OCI-LY3 (cell line): Measurements from ENCODE around the gene POLN.

ENCODE experiments used
- EZH2phosphoT487 ChIP-seq: fragments of 200-600 bp; shearing (Covaris generic); IDR thresholded peaks from 2 replicates; pipeline ENCODE4 v1.6.1; 2018; ENCODE audit warnings: antibody characterized with exemption, mixed run types, low read depth
- TF ChIP-seq, protein P1 (sequence below): fragments of 200-600, 300-600 bp; sonication (generic); IDR thresholded peaks from 2 replicates; pipeline ENCODE4 v1.5.1; 2014; ENCODE audit warnings: antibody characterized with exemption, low read length, low read depth

DNA sequence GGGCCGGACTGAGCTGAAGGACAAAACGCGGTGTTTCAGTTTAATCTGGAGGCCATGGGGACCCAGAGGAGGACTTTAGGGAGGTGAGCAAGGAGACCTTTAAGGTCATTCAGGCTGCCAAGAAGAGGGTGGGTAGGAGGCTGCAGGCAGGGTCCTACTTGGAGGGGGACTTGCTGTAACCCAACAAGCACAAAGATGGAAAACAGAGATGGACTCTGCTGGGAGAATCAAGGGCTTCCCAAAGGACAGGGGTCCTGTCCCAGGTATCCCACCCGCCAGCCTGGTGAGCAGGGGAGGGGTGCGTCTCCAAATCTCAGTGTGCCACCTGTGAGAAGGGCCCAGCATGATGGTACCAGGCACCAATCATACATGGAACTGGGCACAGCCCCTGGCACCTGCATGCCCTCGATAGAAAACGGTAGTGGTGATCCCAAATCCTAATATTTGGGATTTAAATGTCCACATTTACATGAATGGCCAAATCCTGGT is 3.9 kb upstream of the POLN start:
- TF ChIP-seq, protein P1, sequence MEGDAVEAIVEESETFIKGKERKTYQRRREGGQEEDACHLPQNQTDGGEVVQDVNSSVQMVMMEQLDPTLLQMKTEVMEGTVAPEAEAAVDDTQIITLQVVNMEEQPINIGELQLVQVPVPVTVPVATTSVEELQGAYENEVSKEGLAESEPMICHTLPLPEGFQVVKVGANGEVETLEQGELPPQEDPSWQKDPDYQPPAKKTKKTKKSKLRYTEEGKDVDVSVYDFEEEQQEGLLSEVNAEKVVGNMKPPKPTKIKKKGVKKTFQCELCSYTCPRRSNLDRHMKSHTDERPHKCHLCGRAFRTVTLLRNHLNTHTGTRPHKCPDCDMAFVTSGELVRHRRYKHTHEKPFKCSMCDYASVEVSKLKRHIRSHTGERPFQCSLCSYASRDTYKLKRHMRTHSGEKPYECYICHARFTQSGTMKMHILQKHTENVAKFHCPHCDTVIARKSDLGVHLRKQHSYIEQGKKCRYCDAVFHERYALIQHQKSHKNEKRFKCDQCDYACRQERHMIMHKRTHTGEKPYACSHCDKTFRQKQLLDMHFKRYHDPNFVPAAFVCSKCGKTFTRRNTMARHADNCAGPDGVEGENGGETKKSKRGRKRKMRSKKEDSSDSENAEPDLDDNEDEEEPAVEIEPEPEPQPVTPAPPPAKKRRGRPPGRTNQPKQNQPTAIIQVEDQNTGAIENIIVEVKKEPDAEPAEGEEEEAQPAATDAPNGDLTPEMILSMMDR = no peak
- no peak for TF ChIP-seq EZH2phosphoT487
